Chondrocyte (in vitro differentiated cells): ENCODE measurements around the gene NEURL2. TPM values are rescaled to one million over a fixed set of nuclear protein-coding genes. Genes with fewer than 3 reads are reported as not detected.

Source experiments
- DNase-seq: peaks from one replicate; pipeline ENCODE4 v3.0.0; 2021; ENCODE audit warnings: mixed read lengths, low spot score
- H3K27ac Mint-ChIP-seq: one replicate; pipeline ENCODE4 v1.8.0; 2021; ENCODE audit warnings: mild to moderate bottlenecking, moderate library complexity, mixed read lengths; ENCODE audit not compliant: unreplicated experiment
- H3K27me3 Mint-ChIP-seq: 2 replicates; pipeline ENCODE4 v1.8.0; 2021; ENCODE audit warnings: low read depth, mixed read lengths
- H3K36me3 Mint-ChIP-seq: 2 replicates; pipeline ENCODE4 v1.8.0; 2021; ENCODE audit warnings: low read depth, mixed read lengths
- H3K4me1 Mint-ChIP-seq: 2 replicates; pipeline ENCODE4 v1.8.0; 2021; ENCODE audit warnings: low read depth, mild to moderate bottlenecking, mixed read lengths
- H3K4me3 Mint-ChIP-seq: one replicate; pipeline ENCODE4 v1.8.0; 2021; ENCODE audit warnings: mild to moderate bottlenecking, moderate library complexity, mixed read lengths; ENCODE audit not compliant: unreplicated experiment
- H3K9me3 Mint-ChIP-seq: 2 replicates; pipeline ENCODE4 v1.8.0; 2021; ENCODE audit warnings: low read depth, mixed read lengths
- CTCF ChIP-seq: fragments of 200-600 bp; sonication (generic); IDR thresholded peaks from 2 replicates; pipeline ENCODE4 v1.5.0; 2021; ENCODE audit warnings: antibody characterized with exemption, mild to moderate bottlenecking, moderate library complexity
- total RNA-seq: library from RNA; stranded (reverse); gene quantifications from 3 replicates; pipeline ENCODE4 v1.2.1, GENCODE V29; 2021

Gene NEURL2
- total RNA-seq, 1 donor from 2014 or later: 1.8 TPM

- Mint-ChIP-seq H3K36me3 (no peaks in the 10 kb centered on the region), H3K27me3 (no peaks in the 10 kb centered on the region), H3K4me3 (no peak overlapping the region), H3K4me1 (no peaks in the 10 kb centered on the region), H3K9me3 (no peaks in the 10 kb centered on the region), H3K27ac (no peak overlapping the region)
- no peak for TF ChIP-seq CTCF
- no peak for DNase-seq
These were observed 41.9 kb downstream of the NEURL2 start for GRCh38 chr20:45848969-45849582.

- H3K4me1 Mint-ChIP-seq: no peaks in the 10 kb centered on the region
- H3K36me3 Mint-ChIP-seq: no peaks in the 10 kb centered on the region
- H3K27ac Mint-ChIP-seq: no peak overlapping the region
- no peak overlapping the region for H3K4me3 Mint-ChIP-seq
- DNase-seq: peak; percentile 79
- H3K27me3 Mint-ChIP-seq: no peaks in the 10 kb centered on the region
- no peak for TF ChIP-seq CTCF
- H3K9me3 Mint-ChIP-seq: no peaks in the 10 kb centered on the region
These were observed 42.6 kb downstream of the NEURL2 start for GRCh38 chr20:45848421-45848820.

- Mint-ChIP-seq H3K36me3 (peaks cover 6% of the 10 kb centered on the region), H3K27ac (no peak overlapping the region), H3K4me1 (peaks cover 7% of the 10 kb centered on the region), H3K9me3 (no peaks in the 10 kb centered on the region), H3K27me3 (no peaks in the 10 kb centered on the region), H3K4me3 (no peak overlapping the region)
- no peak for TF ChIP-seq CTCF
- no peak for DNase-seq
These were observed 45.6 kb downstream of the NEURL2 start for GRCh38 chr20:45845452-45845851.

- H3K36me3 Mint-ChIP-seq: peaks cover 6% of the 10 kb centered on the region
- no peaks in the 10 kb centered on the region for H3K27me3 Mint-ChIP-seq
- no peak for DNase-seq
- H3K9me3 Mint-ChIP-seq: no peaks in the 10 kb centered on the region
- H3K4me3 Mint-ChIP-seq: no peak overlapping the region
- no peak overlapping the region for H3K27ac Mint-ChIP-seq
- H3K4me1 Mint-ChIP-seq: peaks cover 7% of the 10 kb centered on the region
- TF ChIP-seq CTCF: no peak
These were observed 47.5 kb downstream of the NEURL2 start for GRCh38 chr20:45843506-45843905.

- Mint-ChIP-seq H3K36me3 (peaks cover 6% of the 10 kb centered on the region), H3K27ac (peak overlapping the region; percentile 57), H3K9me3 (no peaks in the 10 kb centered on the region), H3K27me3 (no peaks in the 10 kb centered on the region), H3K4me1 (peaks cover 9% of the 10 kb centered on the region), H3K4me3 (no peak overlapping the region)
- TF ChIP-seq CTCF: no peak
- no peak for DNase-seq
These were observed 48.7 kb downstream of the NEURL2 start for GRCh38 chr20:45842169-45842812.
